Activated CD4-positive, CD25-positive, alpha-beta regulatory T cell treated with anti-CD3 and anti-CD28 coated beads, Interleukin-2, amount 50 U/mL, for 24 hours (primary cell): ENCODE measurements around the gene SAMM50.
A peak's percentile ranks its signal among the peaks of the same experiment; 100 is the strongest.
"Not testable (repeated sequence)": the region's sequence is repeated elsewhere in the genome, so short reads cannot be mapped to it uniquely, and the experiment has no call there.

Experiments
- ATAC-seq, 2 donors: fragments of 150-1000 bp; cut with Tn5 transposase; one replicate each; pipeline ENCODE4 v1.10.0; 2021; ENCODE audit warnings: mild to moderate bottlenecking in 1 of 2, moderate library complexity in 1 of 2

Gene SAMM50

GRCh38 chr22:44003405-44004103 lies 48.3 kb downstream of the SAMM50 start:
- no peak for ATAC-seq

- ATAC-seq: no peak
Observed at GRCh38 chr22:44004104-44004460, 48.8 kb downstream of the SAMM50 start.

GRCh38 chr22:44005524-44005923 lies 50.3 kb downstream of the SAMM50 start:
- ATAC-seq: no peak

GRCh38 chr22:44012162-44012561 lies 56.9 kb downstream of the SAMM50 start:
- ATAC-seq: no peak

- no peak for ATAC-seq
Observed at GRCh38 chr22:44012591-44012990, 57.3 kb downstream of the SAMM50 start.

GRCh38 chr22:44014241-44014640 lies 59.0 kb downstream of the SAMM50 start:
- no peak for ATAC-seq

- ATAC-seq: not testable (repeated sequence)
Observed at GRCh38 chr22:44016586-44016985, 61.3 kb downstream of the SAMM50 start.

- no peak for ATAC-seq
Observed at GRCh38 chr22:44018594-44018993, 63.4 kb downstream of the SAMM50 start.

GRCh38 chr22:44019416-44019815 lies 64.2 kb downstream of the SAMM50 start:
- ATAC-seq: no peak

GRCh38 chr22:44019846-44020245 lies 64.6 kb downstream of the SAMM50 start:
- no peak for ATAC-seq

- ATAC-seq: no peak
Observed at GRCh38 chr22:44020981-44021380, 65.7 kb downstream of the SAMM50 start.

GRCh38 chr22:44023404-44024287 lies 68.4 kb downstream of the SAMM50 start:
- peak; percentile 50 to 52 for ATAC-seq

GRCh38 chr22:44024288-44024921 lies 69.2 kb downstream of the SAMM50 start, which contains the start of gene PARVB:
Gene PARVB, plus strand, starts transcription at chr22:44024302. Its CDS starts 38 bp downstream, at chr22:44024340.
- peak; percentile 17 to 18 for ATAC-seq

- ATAC-seq: peak in 1 of 2 donors; percentile 12
Observed at GRCh38 chr22:44025171-44026065, 70.2 kb downstream of the SAMM50 start.

GRCh38 chr22:44026066-44026629 lies 70.9 kb downstream of the SAMM50 start:
- ATAC-seq: no peak

- ATAC-seq: peak; percentile 75 to 77
Observed at GRCh38 chr22:44026630-44027511, 71.6 kb downstream of the SAMM50 start.

GRCh38 chr22:44028091-44028490 lies 72.8 kb downstream of the SAMM50 start:
- no peak for ATAC-seq

GRCh38 chr22:44029069-44029468 lies 73.8 kb downstream of the SAMM50 start:
- no peak for ATAC-seq

GRCh38 chr22:44030051-44030701 lies 74.9 kb downstream of the SAMM50 start:
- ATAC-seq: no peak

GRCh38 chr22:44030702-44031082 lies 75.5 kb downstream of the SAMM50 start:
- ATAC-seq: no peak
